Mesenchymal stem cell (in vitro differentiated cells and primary cell): Measurements from ENCODE around the gene FDX1.
A peak's percentile ranks its signal among the peaks of the same experiment; 100 is the strongest.

Source experiments
- DNase-seq: peaks from one replicate; pipeline ENCODE4 v3.0.0-alpha.2; 2013
- H2AFZ ChIP-seq: one replicate; pipeline ENCODE4 v1.6.1; 2013; ENCODE audit warnings: low read depth, mild to moderate bottlenecking, control low read depth, inconsistent platforms, low read length, moderate library complexity
- H2AK5ac ChIP-seq: 2 replicates; pipeline ENCODE4 v1.6.1; 2013; ENCODE audit warnings: low read length, moderate library complexity, mild to moderate bottlenecking, inconsistent platforms; ENCODE audit not compliant: severe bottlenecking
- H2BK120ac ChIP-seq: one replicate; pipeline ENCODE4 v1.6.1; 2013; ENCODE audit warnings: low read depth, mild to moderate bottlenecking, inconsistent platforms, low read length, moderate library complexity
- H2BK12ac ChIP-seq, 2 experiments: one replicate each; pipeline ENCODE4 v1.6.1; 2013; ENCODE audit warnings: inconsistent platforms in 2 of 2, low read length in 2 of 2, mild to moderate bottlenecking in 2 of 2, moderate library complexity in 2 of 2, control low read depth in 1 of 2
- H2BK15ac ChIP-seq: one replicate; pipeline ENCODE4 v1.6.1; 2013; ENCODE audit warnings: mild to moderate bottlenecking, low read depth, inconsistent platforms; ENCODE audit not compliant: poor library complexity, severe bottlenecking
- H2BK5ac ChIP-seq: 2 replicates; pipeline ENCODE4 v1.6.1; 2013; ENCODE audit warnings: low read depth, mild to moderate bottlenecking, low read length, control low read depth, inconsistent platforms; ENCODE audit not compliant: poor library complexity, severe bottlenecking
- H3K14ac ChIP-seq, 2 experiments: one replicate each; pipeline ENCODE4 v1.6.1; 2013; ENCODE audit warnings: inconsistent platforms in 2 of 2, low read length in 2 of 2, control low read depth in 1 of 2, mild to moderate bottlenecking in 1 of 2, moderate library complexity in 1 of 2
- H3K18ac ChIP-seq, 2 experiments: one replicate each; pipeline ENCODE4 v1.6.1; 2013; ENCODE audit warnings: inconsistent platforms in 2 of 2, low read length in 2 of 2, control low read depth in 1 of 2, low read depth in 1 of 2, mild to moderate bottlenecking in 1 of 2
- H3K23ac ChIP-seq, 2 experiments: one replicate each; pipeline ENCODE4 v1.6.1; 2013; ENCODE audit warnings: inconsistent platforms in 2 of 2, low read length in 2 of 2, mild to moderate bottlenecking in 2 of 2, moderate library complexity in 2 of 2, control low read depth in 1 of 2
- H3K27ac ChIP-seq: 2 replicates; pipeline ENCODE4 v1.5.1; 2013; ENCODE audit warnings: mild to moderate bottlenecking, moderate library complexity, low read length, control low read depth, inconsistent platforms; ENCODE audit not compliant: poor library complexity, severe bottlenecking
- H3K27me3 ChIP-seq, 2 experiments: 2 replicates each; pipeline versions ENCODE4 v1.6.1 to v1.7.0; 2013; ENCODE audit warnings: low read length in 2 of 2, mild to moderate bottlenecking in 2 of 2, moderate library complexity in 2 of 2, control low read depth in 1 of 2, inconsistent platforms in 1 of 2; ENCODE audit not compliant: control insufficient read depth in 1 of 2, insufficient read depth in 1 of 2
- H3K36me3 ChIP-seq, 2 experiments: 2 replicates each; pipeline versions ENCODE4 v1.6.1 to v1.7.0; 2013; ENCODE audit warnings: low read length in 2 of 2, control low read depth in 1 of 2, inconsistent platforms in 1 of 2, low read depth in 1 of 2, mild to moderate bottlenecking in 1 of 2; ENCODE audit not compliant: insufficient read depth in 2 of 2, control insufficient read depth in 1 of 2
- H3K4ac ChIP-seq, 2 experiments: one replicate each; pipeline ENCODE4 v1.6.1; 2013; ENCODE audit warnings: inconsistent platforms in 2 of 2, low read length in 2 of 2, mild to moderate bottlenecking in 2 of 2, moderate library complexity in 2 of 2, control low read depth in 1 of 2, low read depth in 1 of 2
- H3K4me1 ChIP-seq: 2 replicates; pipeline ENCODE4 v1.6.1; 2013; ENCODE audit warnings: low read depth, low read length, control low read depth; ENCODE audit not compliant: control insufficient read depth, insufficient read depth
- H3K4me2 ChIP-seq: 2 replicates; pipeline ENCODE4 v1.6.1; 2013; ENCODE audit warnings: low read length, mild to moderate bottlenecking, inconsistent platforms; ENCODE audit not compliant: poor library complexity, severe bottlenecking
- H3K4me3 ChIP-seq, 2 experiments: 2 replicates each; pipeline versions ENCODE4 v1.5.1 to v1.7.0; 2013; ENCODE audit warnings: low read length in 2 of 2, mild to moderate bottlenecking in 2 of 2, control low read depth in 1 of 2, low read depth in 1 of 2; ENCODE audit not compliant: insufficient read depth in 1 of 2
- H3K79me1 ChIP-seq: replicated peaks from 2 replicates; pipeline ENCODE4 v1.6.1; 2013; ENCODE audit warnings: mild to moderate bottlenecking, control low read depth, low read length, inconsistent platforms; ENCODE audit not compliant: poor library complexity, severe bottlenecking
- H3K9ac ChIP-seq: 2 replicates; pipeline ENCODE4 v1.7.0; 2013; ENCODE audit warnings: mild to moderate bottlenecking, low read length, moderate library complexity
- H3K9me3 ChIP-seq: 2 replicates; pipeline ENCODE4 v1.7.0; 2013; ENCODE audit warnings: mild to moderate bottlenecking, low read length; ENCODE audit not compliant: control insufficient read depth
- H4K8ac ChIP-seq: one replicate; pipeline ENCODE4 v1.6.1; 2013; ENCODE audit warnings: inconsistent platforms, mild to moderate bottlenecking, low read length, moderate library complexity
- H4K91ac ChIP-seq: one replicate; pipeline ENCODE4 v1.6.1; 2013; ENCODE audit warnings: mild to moderate bottlenecking, low read length, inconsistent platforms
- WGBS: methylation state at CpG from one replicate; pipeline ENCODE4 v1.1.7; 2013; ENCODE audit warnings: mixed read lengths; 5-methylcytosine and 5-hydroxymethylcytosine counted together

Gene FDX1

DNA sequence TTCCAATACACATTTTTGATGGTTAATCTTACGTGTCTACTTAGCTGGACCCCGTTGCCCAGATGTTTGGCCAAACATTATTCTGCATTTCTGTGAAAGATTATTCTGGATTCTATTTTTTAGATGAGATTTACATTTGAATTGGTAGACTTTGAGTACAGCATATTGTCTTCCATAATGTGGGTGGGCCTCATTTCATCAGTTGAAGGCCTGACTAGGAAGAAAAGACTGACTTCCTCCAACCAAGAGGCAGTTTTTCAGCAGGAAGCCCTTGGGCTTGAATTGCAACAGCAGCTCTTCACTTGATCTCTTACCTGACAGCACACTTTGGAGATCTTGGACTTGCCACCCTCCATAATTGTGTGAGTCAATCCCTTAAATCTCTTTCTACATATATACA, 58.7 kb downstream of the FDX1 start:
- Histone ChIP-seq H3K18ac (no peak overlapping the region), H3K27me3 (no peaks in the 10 kb centered on the region), H4K91ac (no peak overlapping the region), H3K4ac (no peak overlapping the region), H2AK5ac (no peak overlapping the region), H2BK15ac (no peak overlapping the region), H3K36me3 (no peaks in the 10 kb centered on the region), H3K14ac (no peak overlapping the region), H3K9me3 (no peaks in the 10 kb centered on the region), H3K27ac (no peak overlapping the region), H3K79me1 (no peaks in the 10 kb centered on the region), H3K4me2 (no peak overlapping the region), H3K4me1 (no peaks in the 10 kb centered on the region), H3K9ac (no peak overlapping the region), H2BK12ac (no peak overlapping the region), H2BK120ac (no peak overlapping the region), H2BK5ac (no peak overlapping the region), H4K8ac (no peak overlapping the region), H3K4me3 (no peak overlapping the region), H2AFZ (no peak overlapping the region), H3K23ac (no peak overlapping the region)
- 50% methylated on average over 2 of the region's 2 CpGs for WGBS
- DNase-seq = no peak

DNA sequence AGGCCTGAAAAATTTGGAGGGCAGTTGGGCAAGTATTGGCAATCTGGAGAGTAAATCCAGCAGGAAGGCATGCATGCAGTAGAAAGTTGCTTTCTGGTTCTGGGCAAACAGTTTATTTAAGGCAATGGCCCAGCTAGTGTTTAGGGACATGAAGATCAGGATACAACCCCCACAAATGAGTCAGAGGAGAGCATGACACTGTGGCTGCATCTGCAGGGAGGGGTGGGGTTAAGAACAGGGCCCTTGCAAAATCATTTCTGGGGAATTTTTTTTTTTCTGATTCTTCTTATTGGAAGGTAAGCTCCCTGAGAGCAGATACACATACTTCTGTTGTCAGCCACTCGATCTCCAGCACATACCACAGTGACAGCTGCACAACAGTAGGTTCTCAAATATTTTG, 61.1 kb downstream of the FDX1 start:
- H4K8ac ChIP-seq = no peak overlapping the region
- H3K18ac ChIP-seq = no peak overlapping the region
- H3K27me3 ChIP-seq = no peaks in the 10 kb centered on the region
- peak; percentile 79 for DNase-seq
- no peaks in the 10 kb centered on the region for H3K36me3 ChIP-seq
- no peak overlapping the region for H3K9ac ChIP-seq
- H2BK5ac ChIP-seq = no peak overlapping the region
- no peak overlapping the region for H3K27ac ChIP-seq
- H3K23ac ChIP-seq = no peak overlapping the region
- no peak overlapping the region for H2AFZ ChIP-seq
- H2AK5ac ChIP-seq = no peak overlapping the region
- no peak overlapping the region for H2BK15ac ChIP-seq
- no peaks in the 10 kb centered on the region for H3K79me1 ChIP-seq
- H3K4me1 ChIP-seq = no peaks in the 10 kb centered on the region
- H3K4ac ChIP-seq = no peak overlapping the region
- H2BK120ac ChIP-seq = no peak overlapping the region
- no peak overlapping the region for H4K91ac ChIP-seq
- no peaks in the 10 kb centered on the region for H3K9me3 ChIP-seq
- H3K4me2 ChIP-seq = no peak overlapping the region
- WGBS = no CpG with 5 or more reads among the region's 1 CpG
- H3K4me3 ChIP-seq = no peak overlapping the region
- no peak overlapping the region for H3K14ac ChIP-seq
- no peak overlapping the region for H2BK12ac ChIP-seq

DNA sequence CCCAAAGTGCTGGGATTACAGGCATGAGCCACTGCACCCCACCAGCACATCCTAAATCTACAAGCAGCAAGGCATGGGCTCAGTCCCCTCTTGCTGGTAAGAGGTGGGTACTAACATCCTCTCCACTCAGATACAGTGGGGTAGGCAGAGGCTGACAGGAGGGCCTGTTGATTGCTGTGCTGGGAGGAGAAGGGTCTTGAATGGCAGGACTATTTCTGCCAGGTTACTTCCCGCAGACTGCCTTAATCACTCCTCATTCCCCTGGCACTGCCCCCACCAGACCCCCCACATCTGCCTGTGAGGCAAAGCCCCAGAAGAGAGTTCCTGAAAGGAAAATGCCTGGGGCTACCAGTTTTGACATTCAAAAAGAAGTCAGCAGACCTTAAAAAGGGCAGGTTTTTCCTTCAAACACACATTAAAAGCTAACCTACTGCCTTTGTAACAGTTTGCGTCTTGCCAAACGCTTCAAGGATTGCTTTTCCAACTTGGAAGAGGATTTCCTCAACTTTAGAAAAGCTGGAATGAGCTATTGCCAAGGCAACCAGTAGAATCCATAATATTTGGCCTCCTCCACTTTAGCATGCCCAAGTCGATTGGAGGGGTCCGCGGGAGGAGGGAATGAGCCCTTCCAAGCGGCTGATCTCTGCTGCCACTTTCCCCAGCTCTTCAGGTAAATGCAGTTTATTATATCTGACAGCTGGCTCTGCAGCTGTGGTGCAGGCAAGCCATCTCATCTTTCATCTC, 62.0 kb downstream of the FDX1 start:
- Histone ChIP-seq H3K23ac (no peak overlapping the region), H2BK15ac (no peak overlapping the region), H3K36me3 (no peaks in the 10 kb centered on the region), H3K14ac (peak overlapping the region in 1 of 2 experiments; percentile 64), H3K79me1 (no peaks in the 10 kb centered on the region), H2AK5ac (no peak overlapping the region), H3K4ac (no peak overlapping the region), H2BK5ac (no peak overlapping the region), H3K9ac (peak overlapping the region; percentile 58), H4K91ac (no peak overlapping the region), H2BK12ac (peak overlapping the region in 1 of 2 experiments; percentile 42), H4K8ac (no peak overlapping the region), H2AFZ (no peak overlapping the region), H3K27me3 (no peaks in the 10 kb centered on the region), H2BK120ac (no peak overlapping the region), H3K18ac (peak overlapping the region in 1 of 2 experiments; percentile 64), H3K4me3 (no peak overlapping the region), H3K9me3 (no peaks in the 10 kb centered on the region), H3K4me2 (no peak overlapping the region), H3K27ac (no peak overlapping the region), H3K4me1 (no peaks in the 10 kb centered on the region)
- 62% methylated on average over 7 of the region's 7 CpGs for WGBS
- DNase-seq = no peak

DNA sequence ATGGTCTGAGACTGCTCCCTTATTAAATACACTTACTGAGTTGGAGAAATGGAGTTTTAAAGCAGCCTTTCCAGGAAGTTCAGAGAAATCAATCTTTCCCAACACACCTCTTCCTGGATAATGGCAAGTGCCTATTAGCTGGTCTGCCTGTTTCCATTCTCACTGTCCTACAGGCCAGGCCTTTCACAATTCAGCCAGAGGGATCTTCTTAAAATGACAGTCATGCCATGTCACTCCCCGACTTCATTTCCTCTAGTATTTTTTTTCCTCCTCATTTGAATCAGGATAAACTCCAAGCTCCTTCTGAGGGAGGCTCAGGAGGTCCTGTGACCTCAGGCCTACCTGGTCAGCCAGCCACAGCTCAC, 62.6 kb downstream of the FDX1 start:
- H3K4me3 ChIP-seq = no peak overlapping the region
- no peak overlapping the region for H4K8ac ChIP-seq
- H2BK120ac ChIP-seq = no peak overlapping the region
- no peak overlapping the region for H2BK12ac ChIP-seq
- H2BK15ac ChIP-seq = no peak overlapping the region
- H2BK5ac ChIP-seq = no peak overlapping the region
- no peak overlapping the region for H3K14ac ChIP-seq
- H4K91ac ChIP-seq = no peak overlapping the region
- no peaks in the 10 kb centered on the region for H3K36me3 ChIP-seq
- H2AK5ac ChIP-seq = no peak overlapping the region
- no peaks in the 10 kb centered on the region for H3K9me3 ChIP-seq
- no peak overlapping the region for H3K23ac ChIP-seq
- DNase-seq = no peak
- H3K27me3 ChIP-seq = no peaks in the 10 kb centered on the region
- H3K27ac ChIP-seq = no peak overlapping the region
- H3K79me1 ChIP-seq = no peaks in the 10 kb centered on the region
- 70% methylated on average over 1 of the region's 1 CpG for WGBS
- no peak overlapping the region for H2AFZ ChIP-seq
- no peak overlapping the region for H3K4me2 ChIP-seq
- H3K9ac ChIP-seq = peak overlapping the region; percentile 58
- no peaks in the 10 kb centered on the region for H3K4me1 ChIP-seq
- H3K18ac ChIP-seq = no peak overlapping the region
- H3K4ac ChIP-seq = no peak overlapping the region
